Hepatocyte (in vitro differentiated cells): ENCODE results near the gene PDSS2.

Source experiments
- EZH2 ChIP-seq: fragments of 200-600 bp; sonication (generic); IDR thresholded peaks from 2 replicates; pipeline ENCODE4 v1.6.1; 2016; ENCODE audit warnings: antibody characterized with exemption, mild to moderate bottlenecking, borderline replicate concordance
- TF ChIP-seq, protein P1 (sequence below): fragments of 200-600 bp; sonication (generic); IDR thresholded peaks from 2 replicates; pipeline ENCODE4 v1.5.1; 2016; ENCODE audit warnings: antibody characterized with exemption, mild to moderate bottlenecking; ENCODE audit not compliant: poor library complexity

DNA sequence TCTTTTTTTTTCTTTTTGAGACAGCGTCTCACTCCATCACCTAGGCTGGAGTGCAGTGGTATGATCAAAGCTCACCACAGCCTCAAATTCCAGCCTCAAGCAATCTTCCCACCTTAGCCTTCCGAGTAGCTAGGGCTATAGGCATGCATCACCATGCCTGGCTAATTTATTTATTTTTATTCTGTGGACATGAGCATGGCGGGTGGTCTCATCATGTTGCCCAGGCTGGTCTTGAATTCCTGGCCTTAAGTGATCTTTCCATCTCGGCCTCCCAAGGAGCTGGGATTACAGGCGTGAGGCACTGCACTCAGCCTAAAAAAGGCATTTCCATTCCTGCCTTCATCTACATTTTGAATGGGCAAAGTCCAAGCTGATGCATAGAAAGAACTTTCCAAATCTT is 287.9 kb downstream of the PDSS2 start:
- TF ChIP-seq, protein P1, sequence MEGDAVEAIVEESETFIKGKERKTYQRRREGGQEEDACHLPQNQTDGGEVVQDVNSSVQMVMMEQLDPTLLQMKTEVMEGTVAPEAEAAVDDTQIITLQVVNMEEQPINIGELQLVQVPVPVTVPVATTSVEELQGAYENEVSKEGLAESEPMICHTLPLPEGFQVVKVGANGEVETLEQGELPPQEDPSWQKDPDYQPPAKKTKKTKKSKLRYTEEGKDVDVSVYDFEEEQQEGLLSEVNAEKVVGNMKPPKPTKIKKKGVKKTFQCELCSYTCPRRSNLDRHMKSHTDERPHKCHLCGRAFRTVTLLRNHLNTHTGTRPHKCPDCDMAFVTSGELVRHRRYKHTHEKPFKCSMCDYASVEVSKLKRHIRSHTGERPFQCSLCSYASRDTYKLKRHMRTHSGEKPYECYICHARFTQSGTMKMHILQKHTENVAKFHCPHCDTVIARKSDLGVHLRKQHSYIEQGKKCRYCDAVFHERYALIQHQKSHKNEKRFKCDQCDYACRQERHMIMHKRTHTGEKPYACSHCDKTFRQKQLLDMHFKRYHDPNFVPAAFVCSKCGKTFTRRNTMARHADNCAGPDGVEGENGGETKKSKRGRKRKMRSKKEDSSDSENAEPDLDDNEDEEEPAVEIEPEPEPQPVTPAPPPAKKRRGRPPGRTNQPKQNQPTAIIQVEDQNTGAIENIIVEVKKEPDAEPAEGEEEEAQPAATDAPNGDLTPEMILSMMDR: no peak
- no peak for TF ChIP-seq EZH2
